Vagina (tissue), 2 donors: ENCODE results near the gene NKAIN2. TPM values are rescaled to one million over a fixed set of nuclear protein-coding genes. Genes with fewer than 3 reads are reported as not detected.

ENCODE experiments used
- DNase-seq, 2 donors: peaks; one replicate each; pipeline ENCODE4 v3.0.0-alpha.2; 2017; ENCODE audit errors: extremely low spot score in 2 of 2
- H3K27ac ChIP-seq: fragments of 200-600 bp; sonication (generic); one replicate; pipeline ENCODE4 v1.5.1; 2019
- H3K27me3 ChIP-seq: fragments of 200-600 bp; sonication (generic); one replicate; pipeline ENCODE4 v1.5.1; 2019
- H3K36me3 ChIP-seq, 2 donors: fragments of 200-600 bp; sonication (generic); one replicate each; pipeline ENCODE4 v1.5.1; 2017 to 2019
- H3K4me1 ChIP-seq: fragments of 200-600 bp; sonication (generic); one replicate; pipeline ENCODE4 v1.5.1; 2019
- H3K4me3 ChIP-seq, 2 donors: fragments of 200-600 bp; sonication (generic); 1 replicate in 1 of 2; 2 replicates in 1 of 2; pipeline ENCODE4 v1.5.1; 2016 to 2019
- H3K9me3 ChIP-seq: fragments of 200-600 bp; sonication (generic); one replicate; pipeline ENCODE4 v1.5.1; 2019
- POLR2A ChIP-seq, 2 donors: fragments of 450-650 bp; IDR thresholded peaks; one replicate each; pipeline ENCODE4 v1.6.1; 2017; ENCODE audit warnings: antibody characterized with exemption in 2 of 2, mild to moderate bottlenecking in 2 of 2, moderate library complexity in 2 of 2
- POLR2AphosphoS5 ChIP-seq, 2 donors: sonication (generic); formaldehyde crosslinking; IDR thresholded peaks; one replicate each; pipeline ENCODE4 v1.9.0; 2017; ENCODE audit warnings: antibody characterized with exemption in 2 of 2, mild to moderate bottlenecking in 2 of 2, low read depth in 1 of 2; ENCODE audit not compliant: insufficient read depth in 1 of 2
- intact Hi-C: fragments of 100-400 bp; cut with DNase I; formaldehyde crosslinking; loops from one replicate; pipeline ENCODE4 v1.15.1; 2023
- total RNA-seq: library from RNA; depleted of rRNA; stranded (reverse); fragments of >200 nt; gene quantifications from one replicate; pipeline ENCODE4 v1.2.3, GENCODE V29; 2016
- TF ChIP-seq, protein P1 (sequence below), 3 experiments: fragments of 450-650 bp in 2 of 3; fragments of 200-600 bp in 1 of 3; sonication (generic) in 1 of 3; IDR thresholded peaks; one replicate each; pipeline ENCODE4 v1.5.1; 2017 to 2019; ENCODE audit warnings: antibody characterized with exemption in 3 of 3, mild to moderate bottlenecking in 2 of 3, moderate library complexity in 2 of 3

Gene NKAIN2
- total RNA-seq, 1 donor from 2014 or later = not detected

DNA sequence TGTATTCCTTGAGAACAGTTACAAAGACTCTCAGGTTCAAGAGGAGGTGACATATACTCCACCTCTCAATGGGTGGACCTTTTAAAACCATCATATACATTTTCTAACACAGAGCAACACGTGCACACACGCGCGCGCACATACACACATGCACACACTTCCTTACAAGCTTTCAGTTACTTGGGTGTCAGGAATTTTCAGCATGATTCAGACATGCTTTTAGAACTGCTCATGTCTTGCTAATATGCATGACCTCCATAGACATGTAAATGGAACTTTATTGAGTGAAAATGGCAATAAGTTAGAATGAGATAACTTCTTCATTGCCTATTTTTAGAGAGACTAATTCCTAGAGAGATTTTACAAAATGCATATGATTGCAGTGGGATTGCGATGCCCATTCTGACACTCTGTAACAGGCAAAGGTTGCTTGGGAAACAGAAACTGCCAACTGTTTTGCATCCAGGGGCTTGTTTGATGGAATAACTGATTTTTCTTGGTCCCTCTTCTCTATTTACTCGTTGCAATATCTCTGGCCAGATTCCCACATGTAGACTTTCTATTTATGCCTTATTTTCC is 627.2 kb downstream of the NKAIN2 start:
- H3K36me3 ChIP-seq = no peaks in the 10 kb centered on the region
- H3K27ac ChIP-seq = no peak overlapping the region
- H3K4me1 ChIP-seq = no peaks in the 10 kb centered on the region
- no peak for DNase-seq
- intact Hi-C loops = no loop called here
- H3K9me3 ChIP-seq = no peaks in the 10 kb centered on the region
- no peak overlapping the region for H3K4me3 ChIP-seq
- TF ChIP-seq, protein P1, sequence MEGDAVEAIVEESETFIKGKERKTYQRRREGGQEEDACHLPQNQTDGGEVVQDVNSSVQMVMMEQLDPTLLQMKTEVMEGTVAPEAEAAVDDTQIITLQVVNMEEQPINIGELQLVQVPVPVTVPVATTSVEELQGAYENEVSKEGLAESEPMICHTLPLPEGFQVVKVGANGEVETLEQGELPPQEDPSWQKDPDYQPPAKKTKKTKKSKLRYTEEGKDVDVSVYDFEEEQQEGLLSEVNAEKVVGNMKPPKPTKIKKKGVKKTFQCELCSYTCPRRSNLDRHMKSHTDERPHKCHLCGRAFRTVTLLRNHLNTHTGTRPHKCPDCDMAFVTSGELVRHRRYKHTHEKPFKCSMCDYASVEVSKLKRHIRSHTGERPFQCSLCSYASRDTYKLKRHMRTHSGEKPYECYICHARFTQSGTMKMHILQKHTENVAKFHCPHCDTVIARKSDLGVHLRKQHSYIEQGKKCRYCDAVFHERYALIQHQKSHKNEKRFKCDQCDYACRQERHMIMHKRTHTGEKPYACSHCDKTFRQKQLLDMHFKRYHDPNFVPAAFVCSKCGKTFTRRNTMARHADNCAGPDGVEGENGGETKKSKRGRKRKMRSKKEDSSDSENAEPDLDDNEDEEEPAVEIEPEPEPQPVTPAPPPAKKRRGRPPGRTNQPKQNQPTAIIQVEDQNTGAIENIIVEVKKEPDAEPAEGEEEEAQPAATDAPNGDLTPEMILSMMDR (IDR thresholded peaks at IDR 0.05) = no peak
- TF ChIP-seq POLR2AphosphoS5 (IDR thresholded peaks at IDR 0.05; ENCODE audit: insufficient read depth in 1 of 2, low read depth in 1 of 2) = no peak
- no peak for TF ChIP-seq POLR2A (IDR thresholded peaks at IDR 0.05)
- no peaks in the 10 kb centered on the region for H3K27me3 ChIP-seq

DNA sequence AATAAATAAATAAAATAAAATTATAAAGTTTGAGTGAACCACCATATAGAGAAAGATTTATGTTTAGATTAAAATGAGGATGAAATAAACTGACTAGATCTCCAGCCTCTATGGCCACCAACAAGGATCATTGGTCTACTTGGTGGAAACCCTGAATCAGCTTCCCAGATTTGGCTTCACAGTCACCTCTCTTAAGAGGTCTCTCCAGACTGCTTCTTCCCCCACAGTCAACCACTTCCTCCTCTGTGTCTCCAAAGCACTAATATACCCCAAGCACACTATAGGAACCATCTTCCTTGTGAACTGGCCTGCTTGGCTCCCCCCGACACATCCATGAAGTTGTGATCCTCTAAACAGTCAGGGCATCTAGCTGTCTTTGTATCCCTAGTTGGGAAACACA is 629.0 kb downstream of the NKAIN2 start:
- Histone ChIP-seq H3K27me3 (no peaks in the 10 kb centered on the region), H3K27ac (no peak overlapping the region)
- intact Hi-C loops = no loop called here

DNA sequence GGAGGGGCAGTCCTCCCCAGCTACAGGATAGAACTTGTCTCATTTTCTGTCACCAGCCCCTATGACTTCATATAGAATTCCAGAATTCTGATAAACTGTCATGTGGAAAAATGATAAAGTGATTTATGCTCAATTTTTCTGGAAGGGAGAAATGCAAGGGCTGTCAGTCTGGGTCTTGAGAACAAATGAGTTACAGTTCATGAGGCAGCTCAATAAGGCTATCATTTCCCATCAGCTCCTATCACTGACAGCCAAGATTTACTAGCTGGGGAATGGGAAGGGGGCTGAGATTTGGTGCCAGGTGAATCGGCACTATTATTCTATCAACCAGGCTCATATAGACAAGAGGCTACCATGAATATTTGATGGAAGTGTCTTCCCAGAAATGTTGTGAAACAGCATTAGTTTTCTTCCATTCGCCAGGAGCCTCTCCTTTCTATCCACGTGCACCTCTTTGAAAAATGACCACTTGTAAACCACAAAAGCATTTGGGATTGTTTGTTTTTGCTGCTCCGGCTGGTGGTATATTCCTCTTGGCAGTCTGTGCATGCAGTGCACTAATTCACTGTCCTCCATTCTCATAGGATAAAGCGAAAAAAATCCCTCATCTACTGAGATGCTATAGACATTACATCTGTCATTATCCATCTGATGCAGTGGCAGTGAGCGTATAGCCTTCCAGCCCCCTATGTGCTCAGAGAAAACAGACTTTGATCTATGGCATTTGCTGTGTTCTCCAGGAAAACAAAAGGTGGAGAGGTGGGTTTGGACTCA is 629.9 kb downstream of the NKAIN2 start:
- H3K27me3 ChIP-seq = no peaks in the 10 kb centered on the region
- H3K4me3 ChIP-seq = no peak overlapping the region
- TF ChIP-seq POLR2AphosphoS5 (IDR thresholded peaks at IDR 0.05; ENCODE audit: insufficient read depth in 1 of 2, low read depth in 1 of 2) (no peak), POLR2A (IDR thresholded peaks at IDR 0.05) (no peak)
- TF ChIP-seq, protein P1 (IDR thresholded peaks at IDR 0.05) = no peak
- no peaks in the 10 kb centered on the region for H3K36me3 ChIP-seq
- H3K27ac ChIP-seq = no peak overlapping the region
- DNase-seq = no peak
- no peaks in the 10 kb centered on the region for H3K9me3 ChIP-seq
- intact Hi-C loops = no loop called here
- H3K4me1 ChIP-seq = no peaks in the 10 kb centered on the region

More for the DNA sequence above, 629.0 kb downstream of the NKAIN2 start:
- no peak for DNase-seq
- H3K36me3 ChIP-seq = no peaks in the 10 kb centered on the region
- TF ChIP-seq POLR2AphosphoS5 (IDR thresholded peaks at IDR 0.05; ENCODE audit: insufficient read depth in 1 of 2, low read depth in 1 of 2) = no peak
- TF ChIP-seq, protein P1 (IDR thresholded peaks at IDR 0.05) = no peak
- TF ChIP-seq POLR2A (IDR thresholded peaks at IDR 0.05) = no peak
- H3K4me1 ChIP-seq = no peaks in the 10 kb centered on the region
- H3K4me3 ChIP-seq = no peak overlapping the region
- no peaks in the 10 kb centered on the region for H3K9me3 ChIP-seq

DNA sequence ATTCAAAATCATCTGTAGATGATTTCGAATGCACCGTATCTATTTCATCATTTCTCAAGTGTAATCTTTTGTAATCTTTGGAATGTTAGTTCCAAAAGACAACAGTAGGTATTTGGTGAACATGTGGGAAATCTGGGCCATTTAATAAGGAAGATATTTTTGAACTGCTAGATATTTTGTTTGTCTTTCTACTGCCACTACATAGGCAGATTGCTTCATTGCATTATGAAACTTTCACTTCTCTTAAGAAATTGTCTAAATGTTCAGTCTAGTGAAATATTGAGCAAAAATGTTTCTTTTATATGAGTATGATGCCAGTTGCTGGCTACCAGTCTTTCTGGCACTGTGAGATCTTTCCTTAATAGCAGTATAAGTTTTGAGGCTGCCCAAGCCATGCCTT is 630.8 kb downstream of the NKAIN2 start:
- intact Hi-C loops = no loop called here
- Histone ChIP-seq H3K9me3 (no peaks in the 10 kb centered on the region), H3K27me3 (no peaks in the 10 kb centered on the region)

DNA sequence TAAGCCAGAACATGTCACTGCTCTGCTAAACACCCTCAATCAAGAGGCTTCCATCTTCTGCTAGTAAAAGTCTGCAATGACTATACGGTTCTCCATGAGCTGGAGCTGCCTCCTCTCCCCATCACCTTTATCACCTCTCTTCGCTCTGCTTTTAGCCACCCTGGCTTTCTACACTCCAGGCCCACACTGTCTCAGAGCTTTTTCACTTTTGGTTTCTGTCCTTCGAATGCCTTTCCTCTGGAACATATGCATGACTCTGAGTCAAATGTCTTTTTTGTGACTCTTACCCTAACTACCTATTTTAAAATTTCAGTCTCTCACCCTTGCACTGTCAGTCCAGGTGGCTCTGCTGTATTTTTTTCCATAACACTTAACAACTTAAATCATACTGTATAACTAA is 633.1 kb downstream of the NKAIN2 start:
- Histone ChIP-seq H3K27ac (no peak overlapping the region), H3K27me3 (no peaks in the 10 kb centered on the region), H3K9me3 (no peaks in the 10 kb centered on the region), H3K4me3 (no peak overlapping the region), H3K4me1 (no peaks in the 10 kb centered on the region), H3K36me3 (no peaks in the 10 kb centered on the region)
- intact Hi-C loops = no loop called here
- no peak for DNase-seq
- no peak for TF ChIP-seq POLR2A (IDR thresholded peaks at IDR 0.05)
- TF ChIP-seq, protein P1 (IDR thresholded peaks at IDR 0.05) = no peak
- TF ChIP-seq POLR2AphosphoS5 (IDR thresholded peaks at IDR 0.05; ENCODE audit: insufficient read depth in 1 of 2, low read depth in 1 of 2) = no peak

More for the DNA sequence above, 630.8 kb downstream of the NKAIN2 start:
- H3K36me3 ChIP-seq = no peaks in the 10 kb centered on the region
- no peaks in the 10 kb centered on the region for H3K4me1 ChIP-seq
- no peak overlapping the region for H3K27ac ChIP-seq
- no peak for DNase-seq
- no peak for TF ChIP-seq POLR2AphosphoS5 (IDR thresholded peaks at IDR 0.05; ENCODE audit: insufficient read depth in 1 of 2, low read depth in 1 of 2)
- TF ChIP-seq POLR2A (IDR thresholded peaks at IDR 0.05) = no peak
- no peak overlapping the region for H3K4me3 ChIP-seq
